GDM1 (cell line): ENCODE data around the gene ENTR1.
"Not testable (repeated sequence)": the region's sequence is repeated elsewhere in the genome, so short reads cannot be mapped to it uniquely, and the experiment has no call there.

Source experiments
- DNase-seq: peaks from one replicate; lab custom pipeline; 2025; lab: John Stamatoyannopoulos, UW

Gene ENTR1

GRCh38 chr9:136438548-136439480 is 28.4 kb upstream of the ENTR1 start:
- DNase-seq: no peak

DNA sequence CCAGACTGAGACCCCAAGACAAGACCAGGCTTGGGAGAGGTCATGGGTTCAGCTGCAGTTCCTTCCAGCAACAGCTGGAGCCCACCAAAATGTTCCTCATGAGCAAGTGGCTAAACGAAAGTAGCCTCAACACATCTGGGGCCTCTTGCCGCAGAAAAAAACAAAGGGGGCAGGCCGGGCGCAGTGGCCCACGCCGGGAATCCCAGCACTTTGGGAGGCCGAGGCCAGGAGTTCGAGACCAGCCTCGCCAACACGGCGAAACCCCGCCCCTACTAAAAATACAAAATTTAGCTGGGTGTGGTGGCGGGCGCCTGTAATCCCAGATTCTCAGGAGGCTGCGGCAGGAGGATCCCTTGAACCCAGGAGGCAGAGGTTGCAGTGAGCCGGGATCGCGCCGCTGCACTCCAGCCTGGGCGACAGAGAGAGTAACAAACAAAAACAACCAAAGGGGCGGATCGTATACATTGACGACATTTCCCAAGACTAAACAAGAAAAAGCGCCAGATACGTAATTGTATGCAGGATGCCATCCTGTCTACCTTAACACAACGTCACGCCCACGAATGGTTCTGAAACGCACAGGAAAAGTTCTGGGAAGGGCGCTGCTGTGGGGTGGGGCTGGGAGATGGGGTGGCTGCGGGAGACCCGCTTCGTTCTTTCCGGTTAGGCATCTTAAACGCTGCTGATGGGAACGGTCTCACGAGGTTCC is 27.6 kb upstream of the ENTR1 start:
- no peak for DNase-seq

DNA sequence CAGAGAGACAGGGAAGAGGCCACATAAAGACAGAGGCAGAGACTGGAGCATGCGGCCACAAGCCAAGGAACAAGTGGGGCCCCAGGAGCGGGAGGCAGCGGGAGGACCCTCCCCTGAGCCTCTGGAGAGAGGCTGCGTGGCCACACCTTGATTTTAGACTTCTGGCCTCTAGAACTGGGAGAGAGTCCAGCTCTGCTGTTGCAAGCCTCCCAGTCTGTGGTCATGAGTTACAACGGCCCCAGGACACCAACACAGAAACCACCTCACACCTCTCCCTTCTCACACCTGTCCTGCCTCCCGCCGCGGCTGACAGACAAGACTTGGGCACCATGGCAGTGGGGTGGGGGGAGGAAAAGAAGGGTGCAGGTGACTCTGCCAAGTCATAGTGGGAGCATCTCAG is 27.0 kb upstream of the ENTR1 start:
- no peak for DNase-seq

- no peak for DNase-seq
Observed at GRCh38 chr9:136436055-136436634, 25.7 kb upstream of the ENTR1 start.

- no peak for DNase-seq
Observed at GRCh38 chr9:136434580-136435169, 24.3 kb upstream of the ENTR1 start.

DNA sequence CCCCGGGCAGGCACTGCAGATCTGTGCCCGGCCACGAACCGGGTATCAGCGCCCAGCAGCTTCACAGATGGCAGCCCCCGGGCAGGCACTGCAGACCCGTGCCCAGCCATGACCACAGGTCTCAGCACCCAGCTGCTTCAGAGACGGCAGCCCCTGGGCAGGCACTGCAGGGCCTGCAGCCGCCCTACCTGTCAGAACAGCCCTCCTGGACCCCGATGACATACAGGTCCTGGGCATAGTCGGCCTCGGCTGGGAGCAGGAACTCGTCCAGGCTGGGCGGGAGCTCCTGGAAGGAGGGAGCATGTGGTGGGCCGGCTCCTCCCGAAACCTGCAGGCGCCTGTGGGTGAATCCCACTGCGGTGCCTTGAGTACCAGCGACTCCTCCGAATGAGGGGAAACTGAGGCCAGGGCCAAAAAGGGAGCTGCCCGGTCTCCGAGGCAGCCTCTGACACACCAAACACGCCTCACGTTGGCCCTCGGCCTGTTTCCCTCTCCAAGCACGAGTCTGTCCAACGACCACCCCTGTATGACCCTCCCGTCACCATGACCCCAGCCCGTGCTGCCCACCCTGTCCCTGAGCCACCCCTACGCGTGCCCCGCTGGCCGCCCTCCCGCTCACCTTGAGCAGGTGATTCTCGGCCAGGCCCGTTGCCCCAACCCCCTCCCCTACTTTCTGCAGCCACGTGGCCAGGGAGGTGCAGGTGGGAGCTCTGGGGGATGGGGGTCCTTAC is 23.6 kb upstream of the ENTR1 start:
- no peak for DNase-seq

GRCh38 chr9:136433043-136433715 is 22.8 kb upstream of the ENTR1 start:
- DNase-seq: no peak

DNA sequence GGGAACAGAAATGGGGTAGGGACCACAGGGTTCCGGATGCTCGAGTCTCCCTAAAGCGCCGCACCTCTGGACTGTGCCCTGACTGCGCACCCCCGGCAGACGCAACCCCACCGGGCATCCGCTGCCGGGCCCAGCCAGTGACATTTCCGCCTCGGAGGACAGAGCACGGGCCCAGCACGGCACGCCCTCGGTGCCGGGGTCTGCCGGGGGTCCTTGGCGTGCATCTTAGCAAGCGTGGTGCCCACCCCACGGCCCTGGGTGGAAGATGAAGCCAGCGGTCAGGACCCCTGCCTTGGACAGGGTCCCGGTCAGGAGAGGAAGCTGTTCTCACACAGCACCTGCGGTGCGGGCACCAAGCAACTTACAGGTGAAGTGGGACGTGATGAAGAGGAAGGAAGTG is 22.2 kb upstream of the ENTR1 start:
- DNase-seq: no peak

- no peak for DNase-seq
Observed at GRCh38 chr9:136431782-136432350, 21.5 kb upstream of the ENTR1 start.

GRCh38 chr9:136430588-136431234 is 20.3 kb upstream of the ENTR1 start:
- DNase-seq: no peak

- no peak for DNase-seq
Observed at GRCh38 chr9:136429683-136430491, 19.5 kb upstream of the ENTR1 start.

- no peak for DNase-seq
Observed at GRCh38 chr9:136429075-136429628, 18.7 kb upstream of the ENTR1 start.

GRCh38 chr9:136426787-136427186 is 16.4 kb upstream of the ENTR1 start:
- DNase-seq: no peak

DNA sequence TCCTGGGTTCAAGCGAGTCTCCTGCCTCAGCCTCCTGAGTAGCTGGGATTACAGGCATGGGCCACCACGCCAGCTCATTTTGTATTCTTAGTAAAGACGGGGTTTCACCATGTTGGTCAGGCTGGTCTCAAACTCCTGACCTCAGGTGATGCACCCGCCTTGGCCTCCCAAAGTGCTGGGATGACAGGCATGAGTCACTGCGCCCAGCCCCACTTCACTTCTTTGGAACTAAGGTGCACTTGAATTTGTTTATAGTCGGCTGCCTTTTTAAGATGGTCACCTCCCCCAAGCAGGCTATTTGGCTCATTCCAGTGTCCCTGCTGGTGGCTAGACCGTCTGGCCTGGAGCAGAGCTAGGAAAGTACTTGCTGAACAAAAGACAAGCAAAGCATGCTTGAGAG is 15.0 kb upstream of the ENTR1 start:
- not testable (repeated sequence) for DNase-seq

GRCh38 chr9:136424750-136425362 is 14.4 kb upstream of the ENTR1 start:
- no peak for DNase-seq

GRCh38 chr9:136423432-136424146 is 13.2 kb upstream of the ENTR1 start:
- no peak for DNase-seq

- DNase-seq: no peak
Observed at GRCh38 chr9:136422876-136423275, 12.5 kb upstream of the ENTR1 start.

- no peak for DNase-seq
Observed at GRCh38 chr9:136421791-136422190, 11.4 kb upstream of the ENTR1 start.
